ENCODE results near the gene CNFN.

GRCh38 chr19:42388851-42389489 is 1.1 kb downstream of the CNFN start:
- no peak for TF ChIP-seq POLR2A (IDR thresholded peaks at IDR 0.05)
- TF ChIP-seq CTCF (IDR thresholded peaks at IDR 0.05): no peak
